Neural progenitor cell (in vitro differentiated cells): ENCODE data around the gene ARPP19.

Source experiments
- EZH2 ChIP-seq: fragments of 200-600 bp; sonication (generic); IDR thresholded peaks from 2 replicates; pipeline ENCODE4 v1.6.1; 2017; ENCODE audit warnings: antibody characterized with exemption, mild to moderate bottlenecking, moderate library complexity
- TF ChIP-seq, protein P1 (sequence below): fragments of 200-600 bp; sonication (generic); IDR thresholded peaks from 2 replicates; pipeline ENCODE4 v1.5.1; 2017; ENCODE audit warnings: antibody characterized with exemption, mild to moderate bottlenecking

DNA sequence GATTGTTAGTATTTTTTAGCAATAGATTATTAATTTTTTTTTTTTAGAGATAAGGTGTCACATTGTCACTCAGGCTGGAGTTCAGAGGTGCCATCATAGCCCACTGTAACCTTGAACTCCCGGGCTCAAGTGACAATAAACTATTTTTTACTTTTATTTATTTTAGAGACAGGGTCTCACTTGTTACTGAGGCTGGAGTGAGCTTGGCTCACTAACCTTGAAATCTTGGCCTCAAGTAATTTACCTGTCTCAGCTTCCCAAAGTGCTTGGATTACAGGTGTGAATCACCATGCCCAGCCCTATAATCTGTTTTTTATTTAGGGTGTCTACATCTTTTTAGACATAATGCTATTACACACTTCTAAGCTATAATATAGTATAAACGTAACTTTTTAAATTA is 7.9 kb upstream of the ARPP19 start:
- TF ChIP-seq EZH2: no peak
- TF ChIP-seq, protein P1, sequence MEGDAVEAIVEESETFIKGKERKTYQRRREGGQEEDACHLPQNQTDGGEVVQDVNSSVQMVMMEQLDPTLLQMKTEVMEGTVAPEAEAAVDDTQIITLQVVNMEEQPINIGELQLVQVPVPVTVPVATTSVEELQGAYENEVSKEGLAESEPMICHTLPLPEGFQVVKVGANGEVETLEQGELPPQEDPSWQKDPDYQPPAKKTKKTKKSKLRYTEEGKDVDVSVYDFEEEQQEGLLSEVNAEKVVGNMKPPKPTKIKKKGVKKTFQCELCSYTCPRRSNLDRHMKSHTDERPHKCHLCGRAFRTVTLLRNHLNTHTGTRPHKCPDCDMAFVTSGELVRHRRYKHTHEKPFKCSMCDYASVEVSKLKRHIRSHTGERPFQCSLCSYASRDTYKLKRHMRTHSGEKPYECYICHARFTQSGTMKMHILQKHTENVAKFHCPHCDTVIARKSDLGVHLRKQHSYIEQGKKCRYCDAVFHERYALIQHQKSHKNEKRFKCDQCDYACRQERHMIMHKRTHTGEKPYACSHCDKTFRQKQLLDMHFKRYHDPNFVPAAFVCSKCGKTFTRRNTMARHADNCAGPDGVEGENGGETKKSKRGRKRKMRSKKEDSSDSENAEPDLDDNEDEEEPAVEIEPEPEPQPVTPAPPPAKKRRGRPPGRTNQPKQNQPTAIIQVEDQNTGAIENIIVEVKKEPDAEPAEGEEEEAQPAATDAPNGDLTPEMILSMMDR: no peak
